ENCODE data around the gene MATN4. TPM values are rescaled to one million over a fixed set of nuclear protein-coding genes. Genes with fewer than 3 reads are reported as not detected.

The MATN4 gene
- total and polyA plus RNA-seq, 5 donors = 0.05 to 0.20 (median 0.16) TPM; not detected in 1

DNA sequence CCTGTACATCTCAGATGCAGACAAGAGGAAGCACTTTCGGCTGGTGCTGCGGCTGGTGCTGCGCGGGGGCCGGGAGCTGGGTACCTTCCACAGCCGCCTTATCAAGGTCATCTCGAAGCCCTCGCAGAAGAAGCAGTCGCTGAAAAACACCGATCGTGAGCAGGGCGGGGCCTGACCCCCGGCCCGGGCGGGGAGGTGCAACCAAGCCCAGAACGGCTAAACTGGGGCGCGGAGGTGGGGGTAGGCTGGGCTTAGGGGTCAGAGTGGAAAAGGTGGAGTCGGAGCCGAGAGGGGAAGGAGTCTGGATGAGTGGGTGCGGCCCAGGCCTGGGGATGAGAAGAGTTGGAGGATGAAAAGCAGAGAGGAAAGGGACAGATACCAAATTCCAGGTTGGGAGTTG is 4.1 kb upstream of the MATN4 start:
- DNase-seq (no peak), ATAC-seq (no peak)
- Histone ChIP-seq H3K9me3 (ENCODE audit: control insufficient read depth, low read length) (no peaks in the 10 kb centered on the region), H3K27me3 (ENCODE audit: control insufficient read depth, insufficient read depth) (no peaks in the 10 kb centered on the region), H3K27ac (ENCODE audit: low read length) (no peak overlapping the region), H3K4me3 (ENCODE audit: low read length) (no peak overlapping the region), H3K4me1 (ENCODE audit: control insufficient read depth, insufficient read depth, low read length) (no peaks in the 10 kb centered on the region)
- intact Hi-C loops (cut with DNase I) = loop anchor here in 1 of 4 donors (10.0 kb wide), 1 partner anchor 463 kb away; no protein-coding TSS in a partner anchor
- WGBS = 46% methylated on average over 21 of the region's 21 CpGs

DNA sequence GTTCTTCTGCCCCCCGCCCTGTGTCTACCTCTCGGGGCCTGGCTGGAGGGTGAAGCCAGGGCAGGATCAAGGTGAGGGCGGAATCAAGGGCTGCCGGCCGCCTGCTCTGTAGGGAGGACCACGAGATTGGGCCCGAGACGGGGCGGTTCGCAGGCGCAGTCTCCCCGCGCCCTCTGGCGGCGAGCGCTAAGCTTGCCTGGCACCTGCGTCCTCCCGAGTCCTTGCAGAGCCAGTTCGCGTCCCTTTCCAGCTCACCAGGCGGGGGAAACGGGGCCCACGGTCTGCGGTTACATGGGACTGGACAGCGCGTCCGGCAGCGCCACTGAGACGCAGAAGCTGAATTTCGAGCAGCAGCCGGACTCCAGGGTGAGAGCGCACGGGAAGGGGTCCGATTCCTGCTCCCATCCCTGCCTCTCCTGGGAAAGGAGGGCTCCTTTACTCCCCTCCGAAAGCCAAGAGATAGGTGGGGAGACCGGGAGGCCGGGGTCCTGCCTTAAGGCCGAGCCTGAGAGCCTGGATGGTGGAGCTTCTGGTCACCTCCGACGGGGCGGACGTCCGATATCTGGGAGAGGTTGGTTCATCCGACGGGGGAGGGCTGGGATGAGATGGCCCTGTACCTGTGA is 3.6 kb upstream of the MATN4 start:
- H3K9me3 ChIP-seq (ENCODE audit: control insufficient read depth, low read length) = no peaks in the 10 kb centered on the region
- H3K27me3 ChIP-seq (ENCODE audit: control insufficient read depth, insufficient read depth) = no peaks in the 10 kb centered on the region
- H3K4me3 ChIP-seq (ENCODE audit: low read length) = no peak overlapping the region
- peak; percentile 58 to 71 for ATAC-seq
- 18% methylated on average over 45 of the region's 45 CpGs for WGBS
- no peak overlapping the region for H3K27ac ChIP-seq (ENCODE audit: low read length)
- no peaks in the 10 kb centered on the region for H3K4me1 ChIP-seq (ENCODE audit: control insufficient read depth, insufficient read depth, low read length)
- intact Hi-C loops (cut with DNase I) = loop anchor here in 1 of 4 donors (10.0 kb wide), 1 partner anchor 463 kb away; no protein-coding TSS in a partner anchor
- DNase-seq = peak; percentile 64 to 85 (median 82)

DNA sequence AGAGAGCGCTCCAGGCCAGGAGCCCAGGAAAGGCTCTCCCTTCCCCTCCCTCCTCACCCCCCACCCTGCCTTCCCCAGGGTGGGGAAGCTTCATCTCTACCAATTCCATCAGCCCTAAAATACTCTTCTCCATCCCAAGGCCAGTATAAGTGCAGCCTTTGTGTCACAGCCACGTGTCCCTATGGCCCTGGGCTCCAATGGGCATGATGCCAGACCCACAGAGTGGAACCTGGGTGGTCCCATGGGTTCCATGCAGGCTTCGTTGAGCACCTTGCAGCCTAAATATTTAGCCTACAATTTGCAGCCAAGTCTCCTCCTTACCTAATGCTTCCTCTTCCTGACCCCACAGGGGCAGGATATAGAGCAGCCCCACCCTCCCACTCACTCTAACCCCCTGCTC is 976 bp upstream of the MATN4 start:
- Histone ChIP-seq H3K9me3 (ENCODE audit: control insufficient read depth, low read length) (no peaks in the 10 kb centered on the region), H3K4me3 (ENCODE audit: low read length) (no peak overlapping the region), H3K27ac (ENCODE audit: low read length) (no peak overlapping the region), H3K4me1 (ENCODE audit: control insufficient read depth, insufficient read depth, low read length) (no peaks in the 10 kb centered on the region), H3K27me3 (ENCODE audit: control insufficient read depth, insufficient read depth) (no peaks in the 10 kb centered on the region)
- intact Hi-C loops (cut with DNase I) = no loop called here
- WGBS = 64% methylated on average over 3 of the region's 3 CpGs
- DNase-seq = no peak
- no peak for ATAC-seq

DNA sequence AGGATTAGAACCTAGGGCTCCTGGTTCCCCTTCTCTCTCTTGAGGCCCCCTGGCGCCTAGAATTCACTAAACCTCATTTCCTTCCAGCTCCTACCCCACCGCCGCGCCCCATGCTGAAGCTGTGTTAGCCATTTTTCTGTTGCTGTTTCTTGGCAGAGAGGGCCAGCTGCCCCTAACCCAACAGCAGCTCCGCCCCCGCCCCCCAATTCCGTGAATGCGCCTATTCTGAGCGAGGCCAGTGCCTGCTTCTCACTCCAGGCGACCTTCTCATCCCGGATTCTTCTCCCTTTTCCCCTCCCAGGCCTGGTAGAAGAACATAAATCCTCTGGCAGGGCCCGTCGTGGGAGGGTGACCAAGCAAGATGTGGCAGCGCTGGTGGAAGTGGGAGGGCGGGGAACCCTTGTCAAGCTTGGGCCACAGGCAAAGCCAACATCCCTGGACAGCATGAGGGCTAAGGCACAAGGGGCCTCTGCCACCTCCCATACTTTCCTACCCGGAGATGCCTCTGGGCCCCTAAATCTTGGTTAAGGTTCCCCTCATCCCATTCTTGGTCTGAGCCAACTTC is 941 bp downstream of the MATN4 start:
- intact Hi-C loops (cut with DNase I) = no loop called here
- DNase-seq (no peak), ATAC-seq (no peak)
- 44% methylated on average over 16 of the region's 16 CpGs for WGBS
- no peaks in the 10 kb centered on the region for H3K9me3 ChIP-seq (ENCODE audit: control insufficient read depth, low read length)
- H3K27me3 ChIP-seq (ENCODE audit: control insufficient read depth, insufficient read depth) = no peaks in the 10 kb centered on the region
- H3K4me1 ChIP-seq (ENCODE audit: control insufficient read depth, insufficient read depth, low read length) = no peaks in the 10 kb centered on the region
- no peak overlapping the region for H3K27ac ChIP-seq (ENCODE audit: low read length)
- H3K4me3 ChIP-seq (ENCODE audit: low read length) = no peak overlapping the region

DNA sequence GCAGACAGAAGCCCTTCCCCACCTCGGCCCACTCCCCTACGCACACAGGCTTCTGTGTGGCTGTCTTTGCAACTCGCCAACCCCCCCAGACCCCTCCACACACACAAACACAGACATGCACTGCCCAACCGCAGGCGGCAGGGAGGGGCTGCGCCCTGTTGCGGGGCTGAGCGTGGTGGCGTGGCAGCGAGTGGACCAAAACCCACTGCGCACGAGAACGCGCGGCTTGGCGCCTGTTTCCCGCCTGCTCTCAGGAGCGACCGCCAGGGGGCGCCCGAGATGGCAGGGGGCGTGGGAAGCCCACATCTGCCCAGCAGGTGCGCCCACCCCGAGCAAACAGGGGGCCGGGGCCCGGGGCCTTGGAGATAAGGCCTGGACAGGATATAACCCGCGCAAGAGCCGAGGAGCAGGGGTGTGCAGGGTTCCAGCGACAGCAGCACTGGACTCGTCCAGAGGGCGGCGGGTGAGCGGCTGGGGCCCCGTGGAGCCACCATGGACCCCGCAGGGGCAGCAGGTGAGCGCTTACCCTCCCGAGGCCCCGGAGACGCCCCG is 1.6 kb downstream of the MATN4 start, which contains the start of gene RBPJL:
Gene RBPJL (plus strand): TSS at position 410 of the 552 bp plus-strand sequence. CDS start 83 bp downstream, at position 493.
- Histone ChIP-seq H3K9me3 (ENCODE audit: control insufficient read depth, low read length) (no peaks in the 10 kb centered on the region), H3K27ac (ENCODE audit: low read length) (no peak within 1 kb of the TSS), H3K4me1 (ENCODE audit: control insufficient read depth, insufficient read depth, low read length) (no peaks in the 10 kb centered on the region), H3K4me3 (ENCODE audit: low read length) (no peak within 1 kb of the TSS), H3K27me3 (ENCODE audit: control insufficient read depth, insufficient read depth) (no peaks in the 10 kb centered on the region)
- ATAC-seq = peak in 1 of 2 donors; percentile 34
- 14% methylated on average over 41 of the region's 41 CpGs for WGBS
- DNase-seq = peak in 1 of 3 donors; percentile 73
- intact Hi-C loops (cut with DNase I) = no loop called here

DNA sequence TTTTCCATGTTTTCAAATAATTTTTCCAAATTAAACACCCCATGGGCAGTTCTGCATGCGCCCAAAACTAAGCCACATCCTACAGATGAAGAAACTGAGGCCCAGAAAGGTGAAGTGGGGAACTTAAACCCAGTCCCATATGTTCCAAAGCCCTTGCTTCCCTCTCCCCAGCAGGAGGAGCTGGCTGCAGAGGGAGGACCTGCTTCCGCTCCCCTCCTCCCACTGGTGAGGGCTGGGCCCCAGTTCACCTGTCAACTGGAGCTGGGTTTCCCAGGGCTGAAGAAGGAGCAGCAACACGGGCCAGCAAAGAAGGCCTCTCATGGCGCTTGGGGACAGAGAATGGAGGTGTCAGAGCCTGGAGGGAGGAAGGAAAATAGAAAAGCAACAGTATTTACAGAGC is 2.8 kb downstream of the MATN4 start:
- Histone ChIP-seq H3K27me3 (ENCODE audit: control insufficient read depth, insufficient read depth) (no peaks in the 10 kb centered on the region), H3K4me1 (ENCODE audit: control insufficient read depth, insufficient read depth, low read length) (no peaks in the 10 kb centered on the region), H3K27ac (ENCODE audit: low read length) (no peak overlapping the region), H3K4me3 (ENCODE audit: low read length) (no peak overlapping the region), H3K9me3 (ENCODE audit: control insufficient read depth, low read length) (no peaks in the 10 kb centered on the region)
- WGBS = 57% methylated on average over 4 of the region's 4 CpGs
- ATAC-seq = no peak
- intact Hi-C loops (cut with DNase I) = no loop called here
- DNase-seq = no peak

DNA sequence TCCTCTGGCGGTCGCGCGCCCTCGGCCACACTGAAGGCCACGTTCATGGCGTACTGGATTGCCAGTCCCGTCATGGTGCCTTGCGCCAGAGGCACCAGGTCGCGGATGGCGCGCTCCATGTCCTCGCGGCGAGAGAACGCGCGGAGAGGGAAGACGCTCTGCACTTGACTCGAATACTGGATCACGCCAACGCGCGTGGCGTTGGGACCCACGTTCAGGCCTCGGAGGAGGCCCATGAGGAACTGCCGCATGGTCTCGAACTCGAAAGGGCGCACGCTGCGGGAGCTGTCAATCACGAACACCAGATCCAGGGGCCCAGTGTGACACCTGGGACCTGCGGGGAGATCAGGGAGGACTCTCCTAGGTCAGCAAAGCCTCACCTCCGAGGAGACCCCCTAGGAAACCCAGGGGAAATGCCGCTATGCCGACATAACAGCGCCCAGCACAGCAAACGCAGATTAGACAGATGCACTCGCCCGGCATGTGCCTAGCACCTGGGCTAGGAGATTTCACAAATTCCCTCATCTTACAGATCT is 3.6 kb downstream of the MATN4 start:
- 68% methylated on average over 43 of the region's 43 CpGs for WGBS
- Histone ChIP-seq H3K27me3 (ENCODE audit: control insufficient read depth, insufficient read depth) (no peaks in the 10 kb centered on the region), H3K9me3 (ENCODE audit: control insufficient read depth, low read length) (no peaks in the 10 kb centered on the region), H3K27ac (ENCODE audit: low read length) (no peak overlapping the region), H3K4me1 (ENCODE audit: control insufficient read depth, insufficient read depth, low read length) (no peaks in the 10 kb centered on the region), H3K4me3 (ENCODE audit: low read length) (no peak overlapping the region)
- no peak for DNase-seq
- no peak for ATAC-seq
- intact Hi-C loops (cut with DNase I) = no loop called here

DNA sequence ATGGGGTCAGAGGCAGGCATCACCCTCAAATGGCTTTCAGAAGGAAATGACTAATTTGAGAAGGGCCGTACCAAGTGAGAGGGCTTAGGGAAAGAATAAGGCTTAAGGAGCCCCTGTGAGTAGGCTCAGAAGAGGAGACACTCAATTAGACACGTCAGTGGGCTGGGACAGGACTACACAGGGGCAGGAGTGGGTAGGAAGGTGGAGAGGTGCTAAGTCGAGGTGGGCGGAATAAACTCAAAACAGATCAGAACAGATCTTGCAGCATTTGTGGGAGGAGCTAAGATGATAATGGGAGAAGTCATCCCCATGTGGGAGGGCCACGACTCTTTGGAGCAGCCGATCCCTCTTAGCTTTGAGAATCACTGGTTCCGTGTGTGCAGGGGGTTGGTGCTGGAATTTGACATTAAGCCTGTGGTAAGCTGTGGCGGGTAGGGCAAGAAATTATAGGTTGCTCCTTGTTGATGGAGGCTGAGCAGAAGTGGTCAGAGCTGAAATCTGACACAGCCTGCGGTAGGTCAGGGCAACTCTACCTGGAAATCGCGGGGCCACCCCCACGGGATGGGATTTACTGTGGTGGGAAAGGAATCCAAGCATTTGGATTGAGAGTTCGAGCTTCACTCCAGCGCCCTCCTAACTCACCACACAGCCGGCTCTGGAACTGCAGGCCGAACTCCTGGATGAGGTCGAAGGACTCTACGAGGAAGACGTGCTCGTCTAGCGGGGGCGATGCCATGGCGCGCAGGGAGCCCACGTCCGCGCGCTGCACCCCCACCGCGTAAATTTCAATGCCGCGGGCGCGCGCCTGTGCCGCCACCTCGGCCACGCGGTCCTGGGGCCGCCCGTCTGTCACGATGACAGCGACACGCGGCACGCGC is 4.3 kb downstream of the MATN4 start:
- Histone ChIP-seq H3K4me3 (ENCODE audit: low read length) (no peak overlapping the region), H3K4me1 (ENCODE audit: control insufficient read depth, insufficient read depth, low read length) (no peaks in the 10 kb centered on the region), H3K27ac (ENCODE audit: low read length) (no peak overlapping the region), H3K27me3 (ENCODE audit: control insufficient read depth, insufficient read depth) (no peaks in the 10 kb centered on the region), H3K9me3 (ENCODE audit: control insufficient read depth, low read length) (no peaks in the 10 kb centered on the region)
- intact Hi-C loops (cut with DNase I) = no loop called here
- ATAC-seq = no peak
- WGBS = 43% methylated on average over 47 of the region's 47 CpGs
- DNase-seq = no peak

DNA sequence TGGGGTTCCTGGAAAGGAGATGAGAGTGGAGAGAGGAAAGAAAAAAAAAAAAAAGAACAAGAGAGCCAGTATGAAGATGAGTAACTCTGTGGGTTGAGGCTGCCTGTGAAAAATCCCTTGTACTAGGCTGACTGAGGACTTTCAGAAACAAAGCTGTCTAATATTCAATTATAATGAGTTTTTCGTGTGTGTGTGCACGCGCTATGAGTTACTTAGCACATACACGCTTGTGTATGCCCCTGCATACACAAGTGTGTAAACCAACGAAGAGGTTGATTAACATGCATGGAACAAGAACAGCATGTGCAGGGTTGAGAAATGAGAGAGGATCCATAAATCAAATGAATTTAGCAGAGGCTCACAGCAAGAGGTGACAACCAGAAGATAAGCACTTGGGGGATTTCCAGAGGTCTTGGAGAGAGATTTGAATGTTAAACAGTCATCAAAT is 6.3 kb downstream of the MATN4 start:
- Histone ChIP-seq H3K4me3 (ENCODE audit: low read length) (no peak overlapping the region), H3K27me3 (ENCODE audit: control insufficient read depth, insufficient read depth) (no peaks in the 10 kb centered on the region), H3K4me1 (ENCODE audit: control insufficient read depth, insufficient read depth, low read length) (no peaks in the 10 kb centered on the region), H3K9me3 (ENCODE audit: control insufficient read depth, low read length) (no peaks in the 10 kb centered on the region), H3K27ac (ENCODE audit: low read length) (no peak overlapping the region)
- no peak for DNase-seq
- ATAC-seq = no peak
- intact Hi-C loops (cut with DNase I) = no loop called here
- 75% methylated on average over 5 of the region's 5 CpGs for WGBS

DNA sequence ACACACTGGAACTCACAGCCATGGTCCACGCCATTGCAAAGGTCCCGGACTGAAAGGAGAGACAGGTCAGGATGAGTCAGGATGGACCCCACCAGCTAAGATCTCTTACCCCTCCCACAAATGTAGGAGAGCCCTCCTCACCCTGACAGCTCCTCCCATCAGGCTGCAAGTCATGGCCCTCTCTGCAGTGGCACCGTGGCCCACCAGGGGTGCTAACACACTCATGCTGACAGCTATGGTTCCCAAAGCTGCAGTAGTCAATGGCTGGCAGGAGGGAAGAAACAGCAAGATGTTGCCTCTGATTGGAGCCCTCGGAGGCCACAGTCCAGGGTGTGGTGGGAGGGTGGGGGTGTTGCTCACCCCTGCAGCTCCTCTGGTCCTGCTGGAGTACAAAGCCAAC is 7.1 kb downstream of the MATN4 start:
- Histone ChIP-seq H3K27ac (ENCODE audit: low read length) (no peak overlapping the region), H3K27me3 (ENCODE audit: control insufficient read depth, insufficient read depth) (no peaks in the 10 kb centered on the region), H3K4me3 (ENCODE audit: low read length) (no peak overlapping the region), H3K4me1 (ENCODE audit: control insufficient read depth, insufficient read depth, low read length) (no peaks in the 10 kb centered on the region), H3K9me3 (ENCODE audit: control insufficient read depth, low read length) (no peaks in the 10 kb centered on the region)
- intact Hi-C loops (cut with DNase I) = no loop called here
- WGBS = 34% methylated on average over 4 of the region's 4 CpGs
- ATAC-seq (peak in 1 of 2 donors; percentile 48), DNase-seq (peak in 1 of 3 donors; percentile 61)

Data from right cardiac atrium (tissue), 5 donors.